Measurements from ENCODE around the gene MASP1. TPM values are rescaled to one million over a fixed set of nuclear protein-coding genes. Genes with fewer than 3 reads are reported as not detected.

The MASP1 gene
- total RNA-seq, 1 experiment from 2014 or later = not detected

- TF ChIP-seq MAX (IDR thresholded peaks at IDR 0.05) = no peak
- no peak for DNase-seq (ENCODE audit: low read depth, low spot score)
- ATAC-seq = no peak
- H3K36me3 ChIP-seq (ENCODE audit: control insufficient read depth in 1 of 2, insufficient read depth in 2 of 2, low read length in 2 of 2) = no peaks in the 10 kb centered on the region
- ChIA-PET POLR2A (no interaction called here), CTCF (interaction anchor here (7.9 kb wide), 1 partner anchor 356 kb away, joined by 472 read pairs; no protein-coding TSS in a partner anchor), RAD21 (ENCODE audit: low non-redundant PET in 1 of 2, low total read pairs in 2 of 2, uncharacterized antibody in 2 of 2, unreplicated experiment in 2 of 2) (no interaction called here)
- H3K4me1 ChIP-seq (ENCODE audit: control insufficient read depth in 1 of 2, insufficient read depth in 2 of 2, low read length in 2 of 2) = peaks cover 0 to 11% of the 10 kb centered on the region in 2 experiments; a peak in 1 of 4 replicates
- H3K9ac ChIP-seq (ENCODE audit: low read length) = no peak overlapping the region
- H3K9me2 ChIP-seq (ENCODE audit: insufficient read depth) = no peaks in the 10 kb centered on the region
- intact Hi-C loops (cut with micrococcal nuclease) = no loop called here
- no peaks in the 10 kb centered on the region for H3K79me2 ChIP-seq (ENCODE audit: insufficient read depth, low read length)
- H3K27ac ChIP-seq (ENCODE audit: low read depth, low read length) = no peak overlapping the region
- H4K20me1 ChIP-seq (ENCODE audit: insufficient read depth) = no peaks in the 10 kb centered on the region
- H3K4me3 ChIP-seq (replicated peaks in 1 of 2; ENCODE audit: low read depth in 1 of 2, low read length in 2 of 2) = no peak overlapping the region
- no peak overlapping the region for H2AFZ ChIP-seq (ENCODE audit: low read depth, low read length, poor library complexity, severe bottlenecking)
- H3K27me3 ChIP-seq (ENCODE audit: insufficient read depth, low read length) = peaks cover 37% of the 10 kb centered on the region
- no TSS peak for BruUV-seq (replicated peaks)
- H3K4me2 ChIP-seq (ENCODE audit: low read length) = no peak overlapping the region
- H3K9me3 ChIP-seq (ENCODE audit: control insufficient read depth in 1 of 2, insufficient read depth in 1 of 2, low read depth in 1 of 2, low read length in 2 of 2) = no peaks in the 10 kb centered on the region
Observed at GRCh38 chr3:187323091-187323490, 31.6 kb upstream of the MASP1 start.

GRCh38 chr3:187322291-187322690 is 30.8 kb upstream of the MASP1 start:
- H4K20me1 ChIP-seq (ENCODE audit: insufficient read depth) = no peaks in the 10 kb centered on the region
- no peaks in the 10 kb centered on the region for H3K9me2 ChIP-seq (ENCODE audit: insufficient read depth)
- ChIA-PET RAD21 (ENCODE audit: low non-redundant PET in 1 of 2, low total read pairs in 2 of 2, uncharacterized antibody in 2 of 2, unreplicated experiment in 2 of 2) (no interaction called here), POLR2A (no interaction called here), CTCF (interaction anchor here (7.9 kb wide), 1 partner anchor 357 kb away, joined by 472 read pairs; no protein-coding TSS in a partner anchor)
- no peaks in the 10 kb centered on the region for H3K9me3 ChIP-seq (ENCODE audit: control insufficient read depth in 1 of 2, insufficient read depth in 1 of 2, low read depth in 1 of 2, low read length in 2 of 2)
- no peaks in the 10 kb centered on the region for H3K79me2 ChIP-seq (ENCODE audit: insufficient read depth, low read length)
- no TSS peak for BruUV-seq (replicated peaks)
- H2AFZ ChIP-seq (ENCODE audit: low read depth, low read length, poor library complexity, severe bottlenecking) = no peak overlapping the region
- H3K36me3 ChIP-seq (ENCODE audit: control insufficient read depth in 1 of 2, insufficient read depth in 2 of 2, low read length in 2 of 2) = no peaks in the 10 kb centered on the region
- peaks cover 0 to 11% of the 10 kb centered on the region in 2 experiments; a peak in 1 of 4 replicates for H3K4me1 ChIP-seq (ENCODE audit: control insufficient read depth in 1 of 2, insufficient read depth in 2 of 2, low read length in 2 of 2)
- H3K4me3 ChIP-seq (replicated peaks in 1 of 2; ENCODE audit: low read depth in 1 of 2, low read length in 2 of 2) = no peak overlapping the region
- DNase-seq (ENCODE audit: low read depth, low spot score) (no peak), ATAC-seq (no peak)
- intact Hi-C loops (cut with micrococcal nuclease) = no loop called here
- H3K27ac ChIP-seq (ENCODE audit: low read depth, low read length) = no peak overlapping the region
- H3K27me3 ChIP-seq (ENCODE audit: insufficient read depth, low read length) = peaks cover 38% of the 10 kb centered on the region
- no peak overlapping the region for H3K4me2 ChIP-seq (ENCODE audit: low read length)
- no peak overlapping the region for H3K9ac ChIP-seq (ENCODE audit: low read length)
- TF ChIP-seq POLR2A (IDR thresholded peaks at IDR 0.05; ENCODE audit: borderline replicate concordance, extremely low read depth, insufficient read depth, insufficient read length) (no peak), ZFX (IDR thresholded peaks at IDR 0.05) (no peak), FOSL1 (IDR thresholded peaks at IDR 0.05; ENCODE audit: low read depth) (no peak), SIN3A (IDR thresholded peaks at IDR 0.05; ENCODE audit: low read depth) (no peak), RAD21 (IDR thresholded peaks at IDR 0.05; ENCODE audit: low read depth) (no peak), MAX (IDR thresholded peaks at IDR 0.05) (no peak), CBX3 (IDR thresholded peaks at IDR 0.05; ENCODE audit: low read depth) (no peak), ZNF274 (IDR thresholded peaks at IDR 0.05; ENCODE audit: low read depth, low read length) (no peak), REST (IDR thresholded peaks at IDR 0.05; ENCODE audit: low read depth) (no peak), YY1 (IDR thresholded peaks at IDR 0.05; ENCODE audit: extremely low read depth, insufficient replicate concordance, low read depth, low read length) (no peak), SP1 (IDR thresholded peaks at IDR 0.05; ENCODE audit: low read depth) (no peak), CEBPB (IDR thresholded peaks at IDR 0.05; ENCODE audit: low read depth) (no peak), ATF3 (IDR thresholded peaks at IDR 0.05) (no peak), JUND (IDR thresholded peaks at IDR 0.05) (no peak), EGR1 (IDR thresholded peaks at IDR 0.05; ENCODE audit: low read depth) (no peak), SRF (IDR thresholded peaks at IDR 0.05; ENCODE audit: low read depth) (no peak), EZH2 (IDR thresholded peaks at IDR 0.05) (no peak)
